Amygdala (tissue), 56 donors: ENCODE results near the gene PLAAT2.

Source experiments
- DNase-seq, 56 donors: peaks; one replicate each; lab custom pipeline; 2025; lab: John Stamatoyannopoulos, UW

Gene PLAAT2

DNA sequence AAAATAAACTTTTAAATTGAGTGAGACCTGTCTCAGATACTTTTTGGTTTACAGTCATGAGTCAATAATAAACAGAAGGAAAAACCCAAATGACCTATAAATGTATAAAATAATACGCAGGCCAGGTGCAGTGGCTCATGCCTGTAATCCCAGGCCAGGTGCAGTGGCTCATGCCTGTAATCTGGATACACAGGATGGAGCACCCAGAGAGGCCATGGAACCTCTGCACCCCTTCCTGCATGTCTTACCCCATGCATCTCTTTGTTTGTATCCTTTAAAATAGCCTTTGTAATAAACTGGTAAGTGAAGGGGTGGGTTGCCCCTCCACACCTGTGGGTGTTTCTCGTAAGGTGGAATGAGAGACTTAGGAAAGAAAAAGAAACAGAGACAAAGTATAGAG is 35.5 kb downstream of the PLAAT2 start:
- no peak for DNase-seq

DNA sequence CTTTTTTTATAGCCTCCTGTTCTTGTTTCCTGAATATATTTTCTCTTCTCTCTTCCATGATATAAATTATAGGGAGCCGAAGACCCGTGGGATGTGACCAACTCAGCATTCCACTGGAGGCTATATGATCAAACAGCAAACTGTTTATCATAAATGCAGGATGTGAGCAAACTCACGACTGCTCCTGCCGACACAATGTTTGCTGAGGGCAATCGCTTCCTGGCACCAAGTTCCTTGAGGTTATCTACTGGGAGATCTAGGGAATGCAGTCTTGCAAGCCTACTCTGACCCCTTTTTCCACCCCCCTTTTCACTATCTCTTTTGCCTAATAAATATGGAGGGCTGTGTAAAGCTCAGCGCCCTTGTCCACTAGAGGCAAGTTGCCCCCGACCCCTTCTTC is 40.0 kb downstream of the PLAAT2 start:
- DNase-seq: no peak

DNA sequence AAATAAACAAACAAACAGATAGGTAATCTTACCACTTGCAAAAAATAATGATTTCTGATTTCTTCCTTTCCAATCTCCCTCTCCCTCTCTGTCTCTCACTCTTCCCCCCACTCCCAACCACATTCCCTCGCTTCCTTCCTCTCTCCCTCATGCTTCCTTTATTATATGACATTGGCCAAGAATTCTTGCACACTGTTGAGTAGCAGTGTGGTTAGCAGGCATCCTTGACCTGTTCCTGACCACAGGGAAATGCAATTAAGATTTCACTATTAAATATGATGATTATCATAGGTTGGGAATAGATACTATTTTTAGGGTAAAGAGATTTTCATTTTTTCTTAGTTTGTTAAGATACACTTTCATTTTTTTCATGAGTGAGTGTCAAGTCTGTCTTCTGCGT is 41.3 kb downstream of the PLAAT2 start:
- no peak for DNase-seq

DNA sequence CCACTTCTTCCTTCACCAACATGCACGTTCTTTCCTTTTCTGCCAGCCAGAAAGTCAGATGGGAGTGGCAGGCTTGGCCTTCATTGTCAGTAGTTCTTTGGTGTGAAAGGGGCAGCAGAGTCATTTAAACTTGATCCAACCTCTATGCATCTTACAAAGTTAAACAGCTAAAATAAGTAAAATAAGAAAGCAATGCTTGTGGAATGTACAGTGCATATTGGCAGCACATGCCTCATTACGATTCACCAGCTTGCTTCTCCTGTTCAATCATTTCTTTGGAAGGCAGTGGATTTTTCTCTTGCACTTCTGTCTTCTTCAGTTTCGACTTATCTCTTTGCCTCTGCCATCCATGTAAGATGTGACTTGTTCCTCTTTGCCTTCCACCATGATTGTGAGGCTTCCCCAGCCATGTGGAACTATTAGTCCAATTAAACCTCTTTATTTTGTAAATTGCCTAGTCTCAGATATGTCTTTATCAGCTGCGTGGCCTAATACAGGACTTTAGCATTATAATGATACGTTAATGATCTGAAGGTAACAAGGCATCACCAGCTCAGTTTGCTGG is 42.5 kb downstream of the PLAAT2 start:
- no peak for DNase-seq

DNA sequence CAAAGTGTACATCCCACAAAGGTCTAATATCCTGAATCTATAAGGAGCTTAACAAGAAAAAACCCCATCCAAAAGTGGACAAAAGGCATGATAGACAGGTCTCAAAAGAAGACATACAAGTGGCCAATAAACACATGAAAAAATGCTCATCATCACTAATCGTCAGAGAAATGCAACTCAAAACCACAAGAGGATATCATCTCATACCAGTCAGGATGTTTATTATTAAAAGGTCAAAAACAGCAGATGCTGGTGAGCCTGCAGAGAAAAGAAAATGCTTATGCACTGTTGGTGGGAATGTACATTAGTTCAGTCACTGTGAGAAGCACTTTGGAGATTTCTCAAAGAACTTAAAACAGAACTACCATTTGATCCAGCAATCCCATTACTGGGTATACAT is 44.6 kb downstream of the PLAAT2 start:
- no peak for DNase-seq

DNA sequence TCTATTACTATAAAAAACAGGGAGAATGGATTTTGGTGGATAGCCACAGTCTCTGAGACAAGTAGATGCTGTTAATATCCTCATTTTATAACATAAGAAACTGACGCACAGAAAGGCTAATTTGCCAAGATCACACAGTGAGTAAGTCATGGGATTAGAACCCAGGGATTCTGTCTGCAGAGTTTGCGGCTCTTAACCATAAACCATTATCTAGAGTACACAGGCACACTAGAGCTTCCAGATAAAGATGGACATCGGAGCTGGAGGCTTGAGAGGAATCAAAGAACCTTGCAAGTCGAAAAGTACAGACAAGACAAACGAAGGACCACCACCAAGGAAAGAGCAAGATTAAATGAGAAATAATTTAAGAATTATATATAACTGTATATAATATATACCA is 46.0 kb downstream of the PLAAT2 start:
- no peak for DNase-seq

DNA sequence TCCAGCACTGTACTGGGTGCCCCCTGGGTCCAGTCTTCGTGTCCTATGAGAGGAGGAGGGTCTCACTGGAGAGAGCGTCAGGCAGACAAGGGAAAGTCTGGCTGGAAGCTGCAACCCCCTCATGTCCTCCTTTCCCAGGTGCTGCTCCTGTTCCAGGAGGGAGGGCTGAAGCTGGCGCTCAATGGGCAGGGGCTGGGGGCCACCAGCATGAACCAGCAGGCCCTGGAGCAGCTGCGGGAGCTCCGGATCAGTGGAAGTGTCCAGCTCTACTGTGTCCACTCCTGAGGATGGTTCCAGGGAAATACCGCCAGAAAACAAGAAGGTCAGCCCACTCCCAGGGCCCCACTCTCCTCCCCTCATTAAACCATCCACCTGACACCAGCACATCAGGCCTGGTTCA is 47.1 kb downstream of the PLAAT2 start:
- DNase-seq: no peak

DNA sequence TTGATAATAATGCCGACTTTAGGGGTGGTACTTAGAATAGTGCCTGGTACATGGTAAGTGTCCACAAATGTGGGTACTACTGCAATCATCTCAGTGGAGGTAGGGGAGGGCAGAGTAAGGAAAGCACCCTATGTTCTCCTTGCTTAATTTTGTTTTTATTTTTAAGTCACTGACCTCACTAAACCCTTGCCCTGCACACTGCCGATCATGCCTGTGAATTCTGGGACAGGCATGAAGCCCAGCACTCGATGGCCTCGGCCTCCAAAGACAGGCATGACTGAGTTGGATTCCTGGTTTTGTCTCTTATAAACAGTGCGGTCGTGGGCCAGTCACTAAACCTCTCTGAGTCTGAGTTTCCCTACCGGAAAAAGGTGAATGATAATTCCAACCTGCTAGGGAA is 50.4 kb downstream of the PLAAT2 start:
- DNase-seq: no peak

DNA sequence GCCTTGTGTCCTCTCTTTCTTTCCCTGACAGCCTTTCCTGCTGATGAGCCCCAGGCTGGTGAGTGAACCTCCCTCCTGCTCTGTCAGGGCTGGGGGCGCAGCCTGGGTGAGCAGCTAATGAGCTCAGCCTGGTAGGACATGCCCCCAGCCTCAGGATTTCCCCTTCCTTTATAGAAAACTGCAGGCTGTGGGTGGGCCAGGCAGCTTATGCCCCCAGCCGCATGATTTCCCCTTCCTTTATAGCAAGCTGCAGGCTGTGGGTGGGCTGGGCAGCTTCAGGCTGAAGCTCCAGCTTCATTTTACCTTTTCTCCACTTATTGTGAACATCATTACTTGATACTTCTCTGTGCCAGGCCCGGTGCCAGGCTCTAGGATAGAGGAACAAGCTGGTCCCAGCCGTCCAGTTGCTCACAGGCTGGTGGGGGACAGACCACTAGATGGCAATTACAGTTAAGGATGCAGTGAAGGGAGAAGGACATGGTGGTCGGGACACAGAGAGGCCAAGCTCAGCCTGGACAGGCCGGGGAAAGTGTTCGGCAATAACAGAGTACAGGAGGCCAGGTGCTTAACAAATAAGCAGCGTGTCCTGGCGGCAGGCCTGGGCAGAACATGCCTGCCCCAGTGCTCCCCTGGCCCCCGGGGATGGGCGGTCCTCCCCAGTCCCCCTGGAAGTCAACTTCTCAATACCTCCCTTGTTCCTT is 52.0 kb downstream of the PLAAT2 start:
- DNase-seq: peak in 13 of 56 donors; percentile 11 to 54 (median 35)

DNA sequence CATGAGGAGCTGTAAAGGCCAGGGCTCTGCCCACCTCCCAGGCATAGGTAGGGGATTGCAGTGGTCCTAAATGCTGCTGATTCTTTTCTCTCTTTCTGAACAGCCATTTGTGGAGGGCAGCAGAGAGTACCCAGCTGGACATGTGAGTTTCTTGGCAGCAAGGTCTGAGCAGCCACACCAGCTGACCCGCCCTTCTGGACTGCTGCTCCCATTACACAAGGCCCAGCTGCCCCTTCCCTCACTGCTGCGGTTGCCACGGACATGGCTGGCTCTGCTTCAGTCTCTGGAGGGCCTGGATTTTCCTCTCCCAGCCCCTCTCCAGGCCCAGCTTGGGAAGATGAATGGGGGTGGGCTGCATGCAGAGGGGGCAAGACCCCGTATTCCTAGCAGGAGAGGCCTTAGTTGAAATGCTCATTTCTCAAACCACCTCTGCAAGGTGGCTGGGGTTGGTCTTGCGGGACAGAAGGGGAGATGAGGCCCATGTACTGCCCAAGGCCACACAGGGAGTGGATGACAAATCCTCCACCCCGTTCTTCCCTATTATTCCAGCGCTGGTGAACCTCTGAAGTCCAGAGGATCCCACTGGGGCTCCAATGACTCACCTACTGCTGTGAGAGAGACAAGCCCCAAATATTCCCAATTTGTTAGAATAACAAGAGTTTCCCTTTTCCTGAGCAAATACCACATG is 52.7 kb downstream of the PLAAT2 start:
- DNase-seq: peak in 52 of 56 donors; percentile 44 to 95 (median 78)

DNA sequence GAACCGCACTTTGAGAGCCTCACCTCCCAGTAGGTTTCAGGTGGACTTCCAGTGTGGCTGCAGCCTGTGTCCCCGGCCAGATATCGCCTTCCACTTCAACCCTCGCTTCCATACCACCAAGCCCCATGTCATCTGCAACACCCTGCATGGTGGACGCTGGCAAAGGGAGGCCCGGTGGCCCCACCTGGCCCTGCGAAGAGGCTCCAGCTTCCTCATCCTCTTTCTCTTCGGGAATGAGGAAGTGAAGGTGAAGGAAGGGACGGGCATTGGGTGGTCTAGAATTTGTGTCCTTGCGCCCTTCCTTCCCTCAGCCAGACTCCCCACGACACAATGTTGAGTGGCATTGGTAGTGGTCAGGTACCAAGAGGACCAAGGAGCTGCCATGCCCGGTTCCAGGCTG is 54.4 kb downstream of the PLAAT2 start:
- no peak for DNase-seq

DNA sequence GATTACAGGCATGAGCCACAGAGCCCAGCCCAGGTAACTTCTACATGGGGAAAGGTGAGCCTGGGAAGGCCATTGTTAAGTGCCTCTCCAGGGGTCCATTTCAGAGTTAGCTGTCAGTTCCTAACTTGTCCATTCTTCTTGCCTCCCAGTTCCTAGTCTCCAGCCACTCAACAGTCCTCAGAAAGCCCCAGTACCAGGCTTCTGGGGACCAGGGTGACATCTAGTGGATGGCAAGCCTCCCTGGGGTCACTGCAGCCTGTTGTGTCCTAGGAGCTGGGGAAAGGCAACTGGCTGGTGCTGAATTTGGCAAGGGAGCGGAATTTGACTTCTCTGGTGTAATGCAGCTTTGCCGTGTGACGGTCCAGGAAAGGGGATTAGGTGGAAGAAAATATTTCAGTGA is 55.2 kb downstream of the PLAAT2 start:
- peak in 47 of 56 donors; percentile 21 to 84 (median 59) for DNase-seq

DNA sequence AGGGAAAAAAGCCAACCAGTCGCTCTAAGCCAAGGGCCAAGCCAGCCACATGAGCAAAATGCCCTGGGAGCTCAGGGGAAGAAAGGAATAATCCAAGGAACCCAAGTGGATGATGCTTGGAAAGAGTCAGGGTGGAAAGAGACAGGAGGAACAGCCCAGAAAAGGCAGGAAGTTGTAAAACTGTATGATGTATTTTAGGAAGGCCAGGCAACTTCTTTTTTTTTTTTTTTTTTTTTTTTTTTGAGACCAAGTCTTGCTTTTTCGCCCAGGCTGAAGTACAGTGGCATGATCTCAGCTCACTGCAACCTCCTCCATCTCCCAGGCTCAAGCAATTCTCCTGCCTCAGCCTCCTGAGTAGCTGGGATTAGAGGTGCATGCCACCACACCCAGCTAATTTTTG is 55.7 kb downstream of the PLAAT2 start:
- no peak for DNase-seq

DNA sequence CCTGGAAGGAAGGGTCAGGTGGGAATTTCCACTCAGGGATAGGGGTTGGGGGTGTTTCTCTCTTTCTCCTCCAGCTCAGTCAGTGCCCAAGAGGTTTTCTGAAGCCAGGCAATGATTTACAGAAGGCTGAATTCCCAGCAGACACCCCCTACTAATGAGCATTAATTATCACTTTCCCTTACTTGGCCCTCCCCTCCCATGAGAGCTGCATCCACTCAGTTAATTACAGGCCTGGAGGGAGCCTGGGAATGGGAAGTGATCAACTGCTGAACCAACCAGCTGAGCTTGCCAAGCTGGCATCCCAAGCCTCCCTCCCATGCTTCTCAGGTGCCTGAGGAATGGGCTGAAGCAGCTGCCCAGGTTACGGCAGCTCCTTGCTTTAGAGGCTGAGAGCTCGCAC is 56.3 kb downstream of the PLAAT2 start:
- DNase-seq: no peak

DNA sequence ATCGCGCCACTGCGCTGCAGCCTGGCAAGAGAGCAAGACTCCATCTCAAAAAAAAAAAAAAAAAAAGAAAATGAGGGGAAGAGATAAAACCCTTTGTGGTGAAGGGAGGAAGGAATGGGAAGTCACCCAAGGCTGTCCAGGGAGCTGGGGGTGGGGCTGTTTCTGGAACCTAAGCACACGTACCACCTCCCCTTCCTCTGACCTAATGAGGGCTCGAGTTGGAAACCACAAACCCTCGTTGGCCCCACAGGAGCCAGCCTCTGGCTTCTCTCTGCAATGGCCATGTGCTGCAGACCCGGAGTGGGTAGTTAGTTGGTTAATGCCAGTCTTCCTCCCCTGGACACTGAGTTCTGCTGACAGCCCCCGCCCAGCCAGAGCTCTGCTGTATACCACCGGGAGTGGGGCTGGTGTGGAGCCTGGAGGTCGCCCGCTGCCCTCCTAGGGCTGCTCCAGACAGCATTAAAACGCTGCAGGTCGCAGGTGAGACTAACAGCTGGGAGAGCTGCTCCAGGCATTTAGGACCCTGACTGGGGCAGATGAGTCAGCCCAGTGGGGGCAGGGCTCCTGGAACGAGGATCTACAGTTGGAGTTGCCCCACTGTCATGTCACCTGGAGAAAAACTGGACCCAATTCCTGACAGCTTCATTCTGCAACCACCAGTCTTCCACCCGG is 57.2 kb downstream of the PLAAT2 start, which contains the start of gene LGALS12:
Gene LGALS12 (plus strand): TSS at position 228 of the 672 bp plus-strand sequence. CDS start 375 bp downstream, at position 603.
- no peak for DNase-seq

DNA sequence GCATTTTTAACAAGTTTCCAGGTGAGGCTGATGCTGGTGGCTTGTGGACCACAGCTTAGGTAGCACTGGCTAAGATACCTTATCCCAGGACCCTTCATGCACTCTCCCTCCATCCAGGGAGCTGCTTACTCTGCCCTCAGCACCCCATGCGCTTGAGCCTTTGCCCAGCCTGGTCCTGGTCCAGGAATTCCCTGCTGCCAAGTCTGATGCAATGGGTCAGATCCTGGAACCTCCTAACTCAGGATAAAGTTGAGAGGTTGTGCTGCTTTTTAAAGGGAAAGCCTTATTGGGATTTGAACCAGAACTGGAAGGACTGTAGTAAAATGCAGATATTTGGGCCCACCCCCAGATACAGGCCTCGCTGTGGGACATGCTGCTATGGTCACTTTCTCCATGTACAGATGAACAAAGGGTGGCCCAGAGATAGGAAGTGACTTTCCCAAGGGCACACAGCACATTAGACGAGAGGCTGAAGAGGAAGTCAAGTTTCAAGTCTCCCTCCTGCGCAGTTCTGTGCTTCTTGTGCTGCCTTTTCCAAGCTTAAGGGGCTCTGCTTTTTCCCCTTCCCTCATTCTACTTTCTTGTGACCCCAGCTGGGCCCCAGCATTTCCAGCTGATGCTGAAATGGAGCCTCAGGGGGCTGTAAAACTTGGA is 58.1 kb downstream of the PLAAT2 start:
- peak in 21 of 56 donors; percentile 14 to 59 (median 37) for DNase-seq

DNA sequence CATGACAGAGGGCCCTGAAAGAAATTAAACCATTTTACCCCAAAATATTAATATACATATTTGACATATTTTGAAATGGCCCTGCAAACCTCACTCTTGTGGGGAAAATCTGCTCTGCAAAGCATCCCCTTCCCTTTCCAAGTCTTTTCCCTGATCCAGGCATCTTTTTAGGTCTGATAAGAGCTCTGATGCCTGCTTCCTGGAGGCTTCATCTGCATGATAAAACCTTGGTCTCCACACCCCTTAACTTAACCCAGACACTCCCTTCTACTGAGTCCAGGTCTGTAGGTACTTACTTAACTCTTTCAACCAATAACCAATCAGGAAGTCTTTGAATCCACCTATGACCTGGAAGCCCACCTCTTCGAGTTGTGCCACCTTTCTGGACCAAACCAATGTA is 59.1 kb downstream of the PLAAT2 start:
- no peak for DNase-seq

DNA sequence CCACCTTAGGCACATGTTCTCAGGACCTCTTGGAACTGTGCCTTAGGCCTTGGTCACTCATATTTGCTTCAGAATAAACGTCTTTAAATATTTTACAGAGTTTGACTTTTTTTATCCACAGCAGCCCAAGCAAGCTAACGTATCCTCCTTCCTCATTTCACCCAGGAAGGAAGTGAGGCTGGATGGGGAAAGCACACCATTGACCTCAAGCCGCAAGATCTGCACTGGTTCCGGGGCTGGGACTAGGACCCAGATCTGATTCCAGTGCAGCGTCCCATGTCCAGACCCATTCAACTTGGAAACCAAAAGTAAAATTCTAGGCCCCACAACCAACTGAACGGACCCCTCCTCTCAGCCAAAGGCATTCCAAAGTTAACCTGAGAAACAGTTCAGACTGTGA is 59.7 kb downstream of the PLAAT2 start:
- DNase-seq: no peak
